H9 (cell line): ENCODE results near the gene NEBL. TPM values are rescaled to one million over a fixed set of nuclear protein-coding genes. Genes with fewer than 3 reads are reported as not detected.

Experiments used
- DNase-seq: peaks from one replicate; pipeline ENCODE4 v3.0.0-alpha.2; 2017
- H2AFZ ChIP-seq: one replicate; pipeline ENCODE4 v1.6.1; 2013; ENCODE audit warnings: mild to moderate bottlenecking, low read length, control low read depth, moderate library complexity
- H2AK5ac ChIP-seq: 2 replicates; pipeline ENCODE4 v1.6.1; 2013; ENCODE audit warnings: low read length, control low read depth, mixed read lengths; ENCODE audit not compliant: insufficient read length
- H2BK120ac ChIP-seq: one replicate; pipeline ENCODE4 v1.6.1; 2013; ENCODE audit warnings: low read depth, mild to moderate bottlenecking, low read length, control low read depth, inconsistent platforms; ENCODE audit not compliant: poor library complexity, severe bottlenecking
- H2BK12ac ChIP-seq: 2 replicates; pipeline ENCODE4 v1.6.1; 2013; ENCODE audit warnings: low read length, control low read depth, mixed read lengths, low read depth; ENCODE audit not compliant: insufficient read length
- H2BK15ac ChIP-seq: 2 replicates; pipeline ENCODE4 v1.6.1; 2013; ENCODE audit warnings: low read depth, low read length, control low read depth
- H2BK20ac ChIP-seq: one replicate; pipeline ENCODE4 v1.6.1; 2013; ENCODE audit warnings: low read depth, mild to moderate bottlenecking, low read length, control low read depth, inconsistent platforms; ENCODE audit not compliant: poor library complexity, severe bottlenecking
- H2BK5ac ChIP-seq: 2 replicates; pipeline ENCODE4 v1.6.1; 2013; ENCODE audit warnings: low read length, control low read depth, mixed read lengths; ENCODE audit not compliant: insufficient read length
- H3K14ac ChIP-seq: 2 replicates; pipeline ENCODE4 v1.6.1; 2013; ENCODE audit warnings: low read length, control low read depth; ENCODE audit not compliant: insufficient read depth
- H3K18ac ChIP-seq: 2 replicates; pipeline ENCODE4 v1.6.1; 2013; ENCODE audit warnings: low read depth, mild to moderate bottlenecking, mixed read lengths, low read length, control low read depth; ENCODE audit not compliant: insufficient read length
- H3K23ac ChIP-seq: 2 replicates; pipeline ENCODE4 v1.6.1; 2013; ENCODE audit warnings: low read length, control low read depth, mixed read lengths, low read depth; ENCODE audit not compliant: insufficient read length
- H3K23me2 ChIP-seq: 2 replicates; pipeline ENCODE4 v1.6.1; 2013; ENCODE audit warnings: low read depth, mild to moderate bottlenecking, mixed read lengths, low read length, control low read depth; ENCODE audit not compliant: insufficient read length, poor library complexity, severe bottlenecking
- H3K27ac ChIP-seq: 2 replicates; pipeline ENCODE4 v1.5.1; 2013; ENCODE audit warnings: low read length, control low read depth, mixed read lengths, low read depth; ENCODE audit not compliant: insufficient read length
- H3K27me3 ChIP-seq: 2 replicates; pipeline ENCODE4 v1.6.1; 2013; ENCODE audit warnings: low read length, control low read depth, inconsistent platforms; ENCODE audit not compliant: insufficient read depth
- H3K4ac ChIP-seq: 2 replicates; pipeline ENCODE4 v1.6.1; 2013; ENCODE audit warnings: low read depth, mild to moderate bottlenecking, control low read depth, inconsistent platforms, low read length, moderate library complexity
- H3K4me1 ChIP-seq: 2 replicates; pipeline ENCODE4 v1.6.1; 2013; ENCODE audit warnings: low read length, control low read depth, inconsistent platforms; ENCODE audit not compliant: insufficient read depth
- H3K4me2 ChIP-seq: 2 replicates; pipeline ENCODE4 v1.6.1; 2013; ENCODE audit warnings: low read length, control low read depth, mixed read lengths; ENCODE audit not compliant: insufficient read length, insufficient read depth
- H3K56ac ChIP-seq: 2 replicates; pipeline ENCODE4 v1.6.1; 2013; ENCODE audit warnings: low read depth, mild to moderate bottlenecking, mixed read lengths, low read length, control low read depth; ENCODE audit not compliant: insufficient read length
- H3K79me1 ChIP-seq: 2 replicates; pipeline ENCODE4 v1.6.1; 2013; ENCODE audit warnings: low read depth, mild to moderate bottlenecking, moderate library complexity, low read length, control low read depth, inconsistent platforms; ENCODE audit not compliant: insufficient read depth, poor library complexity, severe bottlenecking
- H3K79me2 ChIP-seq: 2 replicates; pipeline ENCODE4 v1.6.1; 2013; ENCODE audit warnings: low read length, control low read depth, inconsistent platforms; ENCODE audit not compliant: insufficient read depth
- H3K9ac ChIP-seq: 2 replicates; pipeline ENCODE4 v1.6.1; 2013; ENCODE audit warnings: low read length, control low read depth, mixed read lengths; ENCODE audit not compliant: insufficient read length; ENCODE audit errors: extremely low read depth
- H3K9me3 ChIP-seq: one replicate; pipeline ENCODE4 v1.6.1; 2013; ENCODE audit warnings: low read depth, low read length, inconsistent platforms; ENCODE audit not compliant: control insufficient read depth
- H3T11ph ChIP-seq: one replicate; pipeline ENCODE4 v1.6.1; 2013; ENCODE audit warnings: mild to moderate bottlenecking, low read length, control low read depth, inconsistent platforms
- H4K20me1 ChIP-seq: one replicate; pipeline ENCODE4 v1.6.1; 2013; ENCODE audit not compliant: control insufficient read depth, insufficient read length, insufficient read depth
- H4K5ac ChIP-seq: 2 replicates; pipeline ENCODE4 v1.6.1; 2013; ENCODE audit warnings: low read depth, mild to moderate bottlenecking, mixed read lengths, low read length, control low read depth; ENCODE audit not compliant: insufficient read length
- H4K8ac ChIP-seq: replicated peaks from 2 replicates; pipeline ENCODE4 v1.6.1; 2013; ENCODE audit warnings: low read length, control low read depth, mixed read lengths, low read depth; ENCODE audit not compliant: insufficient read length
- H4K91ac ChIP-seq: 2 replicates; pipeline ENCODE4 v1.6.1; 2013; ENCODE audit warnings: low read depth, mild to moderate bottlenecking, moderate library complexity, mixed read lengths, low read length, control low read depth; ENCODE audit not compliant: insufficient read length
- H3K27ac Mint-ChIP-seq, 3 experiments: 2 replicates in 2 of 3; 3 replicates in 1 of 3; pipeline ENCODE4 v1.8.0; 2020 to 2021; ENCODE audit warnings: mixed read lengths in 3 of 3, mild to moderate bottlenecking in 1 of 3, moderate library complexity in 1 of 3
- H3K27me3 Mint-ChIP-seq: 2 replicates; pipeline ENCODE4 v1.8.0; 2021; ENCODE audit warnings: low read depth, mild to moderate bottlenecking, moderate library complexity, mixed read lengths
- H3K36me3 Mint-ChIP-seq, 3 experiments: 2 replicates in 2 of 3; 3 replicates in 1 of 3; pipeline ENCODE4 v1.8.0; 2020 to 2021; ENCODE audit warnings: low read depth in 3 of 3, mixed read lengths in 3 of 3; ENCODE audit not compliant: insufficient read depth in 1 of 3
- H3K4me1 Mint-ChIP-seq, 2 experiments: 2 replicates each; pipeline ENCODE4 v1.8.0; 2020; ENCODE audit warnings: mixed read lengths in 2 of 2
- H3K4me3 Mint-ChIP-seq, 2 experiments: 2 replicates in 1 of 2; 3 replicates in 1 of 2; pipeline ENCODE4 v1.8.0; 2020 to 2021; ENCODE audit warnings: mild to moderate bottlenecking in 2 of 2, mixed read lengths in 2 of 2, moderate library complexity in 1 of 2
- H3K9me3 Mint-ChIP-seq, 2 experiments: 2 replicates in 1 of 2; 3 replicates in 1 of 2; pipeline ENCODE4 v1.8.0; 2020; ENCODE audit warnings: mild to moderate bottlenecking in 2 of 2, mixed read lengths in 2 of 2, moderate library complexity in 1 of 2
- CTCF ChIP-seq: fragments of 200-600 bp; sonication (generic); conservative IDR thresholded peaks from 3 replicates; pipeline ENCODE4 v1.8.0; 2021; ENCODE audit warnings: antibody characterized with exemption, mild to moderate bottlenecking
- WGBS: extraction: QIAGEN DNeasy Blood & Tissue Kit; methylation state at CpG from one replicate; pipeline ENCODE4 v1.1.7; 2013; ENCODE audit warnings: missing lambda C conversion rate, low lambda C conversion rate, mixed read lengths; ENCODE audit not compliant: insufficient read length; ENCODE audit errors: extremely low coverage; 5-methylcytosine and 5-hydroxymethylcytosine counted together
- total RNA-seq: library from RNA; stranded (reverse); gene quantifications from 2 replicates; pipeline ENCODE4 v1.2.1, GENCODE V29; 2021

NEBL gene
- total RNA-seq, 1 experiment from 2014 or later = 20.9 TPM

GRCh38 chr10:20817116-20817515 lies 80.0 kb downstream of the NEBL start:
- Histone ChIP-seq H3K4ac (no peak overlapping the region), H3K9me3 (no peaks in the 10 kb centered on the region), H2BK15ac (no peak overlapping the region), H4K5ac (no peak overlapping the region), H3K18ac (no peak overlapping the region), H2BK5ac (no peak overlapping the region), H3K79me2 (no peaks in the 10 kb centered on the region), H3K14ac (no peak overlapping the region), H2BK12ac (no peak overlapping the region), H4K20me1 (no peaks in the 10 kb centered on the region), H3K23me2 (no peaks in the 10 kb centered on the region), H3K23ac (no peak overlapping the region), H2BK20ac (no peak overlapping the region), H2BK120ac (no peak overlapping the region), H2AK5ac (no peak overlapping the region), H4K8ac (no peak overlapping the region), H3K4me2 (no peak overlapping the region), H2AFZ (no peak overlapping the region), H3K27me3 (no peaks in the 10 kb centered on the region), H3K4me1 (no peaks in the 10 kb centered on the region), H3K27ac (no peak overlapping the region), H3K56ac (no peak overlapping the region), H3K9ac (no peak overlapping the region), H3T11ph (no peak overlapping the region), H3K79me1 (no peaks in the 10 kb centered on the region), H4K91ac (no peak overlapping the region)
- no peaks in the 10 kb centered on the region for H3K4me1 Mint-ChIP-seq
- H3K27me3 Mint-ChIP-seq = no peaks in the 10 kb centered on the region
- WGBS = no CpG with 5 or more reads among the region's 3 CpGs
- TF ChIP-seq CTCF = no peak
- H3K36me3 Mint-ChIP-seq = peaks cover 0 to 8% (median 4%) of the 10 kb centered on the region in 3 experiments; a peak in 2 of 7 replicates
- H3K9me3 Mint-ChIP-seq = no peaks in the 10 kb centered on the region
- H3K27ac Mint-ChIP-seq = peak overlapping the region in 1 of 3 experiments; percentile 36; a peak in 1 of 7 replicates
- no peak overlapping the region for H3K4me3 Mint-ChIP-seq
- DNase-seq = no peak
